SK-N-MC (cell line): Measurements from ENCODE around the gene NSUN3.

Experiments used
- DNase-seq: peaks from one replicate; pipeline ENCODE4 v3.0.0-alpha.2; 2011; ENCODE audit warnings: low read depth, low spot score
- H3K27ac ChIP-seq: fragments of 200-600 bp; sonication (generic); 2 replicates; pipeline ENCODE4 v1.5.1; 2016; ENCODE audit warnings: mixed run types
- H3K36me3 ChIP-seq: fragments of 200-600 bp; sonication (generic); 2 replicates; pipeline ENCODE4 v1.6.1; 2017; ENCODE audit warnings: antibody characterized with exemption, low read length, mixed read lengths; ENCODE audit not compliant: insufficient read depth
- H3K4me3 ChIP-seq: fragments of 200-600 bp; sonication (generic); 2 replicates; pipeline ENCODE4 v1.5.1; 2016
- H3K9ac ChIP-seq: fragments of 200-600 bp; sonication (generic); 2 replicates; pipeline ENCODE4 v1.8.0; 2017; ENCODE audit warnings: mixed run types, mixed read lengths; ENCODE audit not compliant: insufficient read length
- H3K9me3 ChIP-seq: fragments of 200-600 bp; sonication (generic); 2 replicates; pipeline ENCODE4 v1.6.1; 2017; ENCODE audit warnings: low read depth, mild to moderate bottlenecking, antibody characterized with exemption, low read length, moderate library complexity, mixed read lengths
- EZH2 ChIP-seq: fragments of 200-600 bp; sonication (generic); IDR thresholded peaks from one replicate; pipeline ENCODE4 v1.6.1; 2017; ENCODE audit warnings: antibody characterized with exemption
- FOXP2 ChIP-seq: optimal IDR thresholded peaks from 2 replicates; pipeline ENCODE3; 2011; ENCODE audit warnings: mild to moderate bottlenecking, moderate library complexity; ENCODE audit not compliant: insufficient read depth; ENCODE audit errors: extremely low read length, control extremely low read depth
- POLR2AphosphoS5 ChIP-seq: IDR thresholded peaks from 2 replicates; pipeline ENCODE4 v1.6.1; 2012; ENCODE audit warnings: mild to moderate bottlenecking, low read depth, low read length, borderline replicate concordance

The NSUN3 gene

DNA sequence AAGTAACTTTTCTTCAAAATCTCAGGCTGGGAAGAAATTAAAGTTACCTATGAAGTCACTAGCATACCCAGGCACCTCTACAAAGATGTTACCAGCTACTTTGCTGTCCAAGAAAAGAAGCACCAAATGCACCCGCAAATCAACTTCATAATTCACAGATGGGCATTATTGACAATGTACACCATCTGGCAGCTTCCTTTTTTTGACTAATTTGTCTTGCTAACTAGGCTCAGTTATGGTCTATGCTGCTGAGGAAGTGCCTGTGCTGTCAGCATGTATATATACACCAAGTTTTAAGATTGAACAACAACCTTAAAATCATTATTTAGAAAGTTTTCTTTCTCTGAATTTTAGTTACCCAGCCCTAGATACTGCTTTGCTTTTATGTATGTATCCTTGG lies 93.8 kb downstream of the NSUN3 start:
- TF ChIP-seq EZH2 (no peak), FOXP2 (no peak), POLR2AphosphoS5 (no peak)
- H3K9ac ChIP-seq: no peak overlapping the region
- no peak overlapping the region for H3K27ac ChIP-seq
- H3K4me3 ChIP-seq: no peak overlapping the region
- DNase-seq: no peak
- H3K36me3 ChIP-seq: no peaks in the 10 kb centered on the region
- H3K9me3 ChIP-seq: no peaks in the 10 kb centered on the region

DNA sequence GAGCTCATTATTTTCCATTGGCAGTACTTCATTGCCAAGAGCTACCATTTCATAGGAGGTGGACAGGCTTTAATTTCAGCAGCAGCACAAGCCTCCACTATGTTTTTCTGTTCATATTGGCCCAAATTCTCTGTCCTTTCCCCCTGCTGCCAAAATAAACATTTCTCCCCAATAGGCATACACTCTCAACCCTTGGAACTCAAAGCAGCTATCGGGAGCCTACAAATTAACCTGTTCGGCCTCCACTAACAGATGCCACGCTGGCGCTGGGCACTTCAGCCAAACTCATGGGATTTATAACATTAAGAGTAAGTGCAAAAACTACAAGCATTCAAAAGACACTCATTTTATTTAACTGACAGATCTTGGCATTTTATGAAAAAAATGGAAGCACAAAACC lies 95.7 kb downstream of the NSUN3 start:
- no peaks in the 10 kb centered on the region for H3K9me3 ChIP-seq
- DNase-seq: no peak
- H3K4me3 ChIP-seq: no peak overlapping the region
- H3K27ac ChIP-seq: no peak overlapping the region
- H3K36me3 ChIP-seq: no peaks in the 10 kb centered on the region
- H3K9ac ChIP-seq: no peak overlapping the region
- TF ChIP-seq EZH2 (no peak), FOXP2 (no peak), POLR2AphosphoS5 (no peak)

DNA sequence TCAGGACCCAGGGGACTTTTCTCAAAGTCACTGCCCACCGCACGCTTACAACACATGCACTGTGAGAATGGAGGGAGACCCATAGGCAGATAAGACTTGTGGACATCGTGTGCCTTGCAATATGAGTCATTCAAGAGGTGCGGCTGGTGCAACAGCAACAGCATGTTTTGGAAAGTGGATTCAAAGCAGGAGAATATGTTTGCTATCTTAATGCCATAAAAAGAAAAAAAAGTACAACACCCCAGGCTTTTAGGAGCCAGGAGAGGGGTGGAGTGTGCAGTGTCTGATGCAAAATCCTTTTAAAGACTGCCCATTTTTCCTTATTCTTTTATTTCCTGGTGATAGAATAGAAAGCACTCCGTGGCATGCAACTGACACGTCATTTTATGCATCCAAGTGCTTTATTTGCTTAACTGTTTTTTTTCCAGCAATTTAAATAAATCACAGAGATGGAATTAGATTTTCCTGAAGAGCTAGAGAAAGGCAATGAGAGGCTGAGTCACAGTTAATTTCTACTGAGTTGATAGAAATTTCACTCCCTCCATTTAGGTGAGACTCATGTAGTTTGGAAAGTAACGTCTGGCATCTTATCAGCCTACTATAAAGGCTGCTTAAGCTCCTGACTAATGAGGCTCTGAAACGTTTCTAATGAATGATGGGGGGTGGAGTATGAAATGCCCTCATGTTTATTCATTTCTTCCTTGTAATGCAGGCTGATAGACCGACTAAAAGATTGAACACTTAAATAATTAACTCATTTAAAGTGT lies 96.4 kb downstream of the NSUN3 start:
- H3K27ac ChIP-seq: no peak overlapping the region
- TF ChIP-seq FOXP2 (no peak), POLR2AphosphoS5 (no peak), EZH2 (no peak)
- peak overlapping the region; percentile 44 for H3K4me3 ChIP-seq
- H3K9me3 ChIP-seq: no peaks in the 10 kb centered on the region
- H3K36me3 ChIP-seq: no peaks in the 10 kb centered on the region
- no peak for DNase-seq
- H3K9ac ChIP-seq: no peak overlapping the region

DNA sequence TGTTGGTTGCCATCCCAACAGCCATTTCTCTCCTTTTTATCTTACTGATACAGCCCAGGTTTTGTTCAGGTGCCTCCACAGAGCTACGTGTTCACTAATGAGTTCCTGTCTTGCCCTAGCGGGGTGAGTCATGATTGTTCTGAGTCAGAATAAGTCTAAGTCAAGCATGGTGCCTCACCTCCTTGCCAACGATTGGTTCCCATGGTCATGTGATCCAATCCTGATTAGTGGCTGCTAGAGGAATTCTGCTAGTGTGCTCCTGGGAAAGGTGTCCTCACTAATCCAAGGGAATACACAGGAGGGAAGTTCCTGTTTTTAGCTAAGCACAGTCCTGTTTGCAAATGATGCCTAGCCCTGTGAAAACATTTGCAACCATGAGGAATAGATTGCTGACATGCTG lies 99.8 kb downstream of the NSUN3 start:
- Histone ChIP-seq H3K9ac (no peak overlapping the region), H3K9me3 (no peaks in the 10 kb centered on the region), H3K4me3 (no peak overlapping the region), H3K27ac (no peak overlapping the region), H3K36me3 (no peaks in the 10 kb centered on the region)
- TF ChIP-seq POLR2AphosphoS5 (no peak), FOXP2 (no peak)
- DNase-seq: no peak

DNA sequence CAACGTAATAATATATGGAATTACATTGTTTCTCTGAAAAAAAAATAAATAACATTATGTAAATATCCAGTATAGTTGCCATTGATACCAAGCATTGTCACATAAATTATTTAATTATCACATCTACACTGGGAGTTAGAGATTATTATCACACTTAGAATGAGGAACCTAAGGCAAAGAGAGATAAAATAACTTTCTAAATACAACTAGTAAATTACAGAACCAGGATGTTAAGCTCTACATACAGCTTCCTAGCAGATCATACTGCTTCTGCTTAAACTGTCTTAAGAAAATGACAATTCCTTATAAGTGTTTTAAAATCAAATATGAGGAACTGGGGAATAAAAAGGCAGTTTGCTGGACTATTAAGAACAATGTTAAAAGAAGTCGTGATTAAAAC lies 104.5 kb downstream of the NSUN3 start:
- Histone ChIP-seq H3K9me3 (no peaks in the 10 kb centered on the region), H3K9ac (no peak overlapping the region), H3K4me3 (no peak overlapping the region), H3K27ac (no peak overlapping the region), H3K36me3 (no peaks in the 10 kb centered on the region)
- DNase-seq: no peak
- TF ChIP-seq EZH2: no peak

DNA sequence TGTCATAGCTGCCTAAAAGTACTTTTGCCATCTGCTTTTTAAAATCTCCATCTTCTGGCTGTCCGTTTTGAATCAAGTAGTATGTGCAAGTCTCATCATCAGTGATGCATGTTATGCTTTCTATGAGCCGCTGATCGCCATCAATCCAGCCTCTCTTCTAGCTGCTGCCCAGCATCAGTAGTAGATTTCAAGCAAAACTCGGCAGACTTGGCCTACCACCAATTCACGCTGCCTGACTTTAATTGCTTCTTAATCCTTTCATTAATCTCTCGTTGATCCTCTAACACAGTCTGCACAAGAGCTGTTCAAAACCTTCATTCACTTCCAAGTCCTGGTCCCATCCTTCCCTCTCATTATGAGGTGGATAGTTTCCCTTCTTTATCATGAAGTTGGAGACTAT lies 104.9 kb downstream of the NSUN3 start:
- Histone ChIP-seq H3K27ac (no peak overlapping the region), H3K9me3 (no peaks in the 10 kb centered on the region), H3K36me3 (no peaks in the 10 kb centered on the region), H3K4me3 (no peak overlapping the region), H3K9ac (no peak overlapping the region)
- TF ChIP-seq FOXP2: no peak
- TF ChIP-seq EZH2: no peak
- TF ChIP-seq POLR2AphosphoS5: no peak
- no peak for DNase-seq

DNA sequence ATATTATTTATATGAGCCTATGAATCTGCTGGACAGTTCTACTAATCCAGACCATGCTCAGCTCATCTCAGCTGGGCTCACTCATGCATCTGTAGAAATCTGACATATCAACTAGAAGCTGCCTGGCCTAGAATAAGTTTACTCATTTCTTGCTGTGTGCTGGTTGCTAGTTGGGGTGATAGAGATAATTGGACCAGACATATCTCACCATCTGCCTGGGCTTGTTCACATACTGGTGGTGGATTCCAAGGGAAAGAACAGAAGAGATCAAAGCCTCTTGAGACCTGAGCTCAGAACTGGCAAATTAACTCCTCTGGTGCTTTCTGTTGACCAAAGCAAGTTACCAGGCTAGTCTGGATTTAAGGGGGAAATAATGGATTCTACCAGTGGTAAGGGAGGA lies 109.1 kb downstream of the NSUN3 start:
- no peak for TF ChIP-seq FOXP2
- TF ChIP-seq EZH2: no peak
- TF ChIP-seq POLR2AphosphoS5: no peak
- no peak overlapping the region for H3K9ac ChIP-seq

DNA sequence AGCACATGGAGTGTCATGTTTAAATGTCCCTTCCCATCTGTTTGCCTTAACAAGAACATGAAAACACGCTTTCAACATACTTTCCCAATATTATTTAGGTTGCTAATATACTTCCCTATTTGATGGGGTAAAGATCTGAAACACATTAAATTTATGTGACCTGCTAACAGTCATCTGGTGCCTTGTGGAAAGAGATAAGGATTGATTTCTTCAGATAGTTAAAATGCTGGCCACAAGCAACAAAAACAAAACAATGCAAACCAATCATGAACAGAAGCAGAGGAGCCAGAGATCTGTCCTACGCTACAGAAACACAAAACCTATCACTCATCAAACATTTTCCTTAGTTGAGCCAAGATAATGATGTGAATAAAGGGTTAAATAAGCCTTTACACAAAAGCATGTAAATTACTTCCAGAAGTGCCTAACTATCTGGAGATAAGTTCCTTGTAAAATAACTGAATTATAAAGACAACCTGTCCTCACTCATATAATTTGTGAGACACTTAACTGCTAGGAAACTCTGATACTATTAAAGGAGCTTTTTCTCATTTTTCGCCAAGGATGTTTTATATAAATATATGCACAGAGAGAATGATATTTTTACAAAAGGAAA lies 109.9 kb downstream of the NSUN3 start:
- Histone ChIP-seq H3K4me3 (no peak overlapping the region), H3K36me3 (no peaks in the 10 kb centered on the region), H3K9ac (no peak overlapping the region), H3K27ac (no peak overlapping the region), H3K9me3 (no peaks in the 10 kb centered on the region)
- TF ChIP-seq EZH2: no peak
- TF ChIP-seq FOXP2: no peak
- no peak for TF ChIP-seq POLR2AphosphoS5
- no peak for DNase-seq

More for the DNA sequence above, 109.1 kb downstream of the NSUN3 start:
- Histone ChIP-seq H3K36me3 (no peaks in the 10 kb centered on the region), H3K9me3 (no peaks in the 10 kb centered on the region), H3K27ac (no peak overlapping the region), H3K4me3 (no peak overlapping the region)
- no peak for DNase-seq
